Vagina (tissue), 2 donors: Measurements from ENCODE around the gene ITGBL1. TPM values are rescaled to one million over a fixed set of nuclear protein-coding genes. Genes with fewer than 3 reads are reported as not detected.

ENCODE experiments used
- DNase-seq, 2 donors: peaks; one replicate each; pipeline ENCODE4 v3.0.0-alpha.2; 2017; ENCODE audit errors: extremely low spot score in 2 of 2
- H3K27ac ChIP-seq: fragments of 200-600 bp; sonication (generic); one replicate; pipeline ENCODE4 v1.5.1; 2019
- H3K27me3 ChIP-seq: fragments of 200-600 bp; sonication (generic); one replicate; pipeline ENCODE4 v1.5.1; 2019
- H3K36me3 ChIP-seq, 2 donors: fragments of 200-600 bp; sonication (generic); one replicate each; pipeline ENCODE4 v1.5.1; 2017 to 2019
- H3K4me1 ChIP-seq: fragments of 200-600 bp; sonication (generic); one replicate; pipeline ENCODE4 v1.5.1; 2019
- H3K4me3 ChIP-seq, 2 donors: fragments of 200-600 bp; sonication (generic); 1 replicate in 1 of 2; 2 replicates in 1 of 2; pipeline ENCODE4 v1.5.1; 2016 to 2019
- H3K9me3 ChIP-seq: fragments of 200-600 bp; sonication (generic); one replicate; pipeline ENCODE4 v1.5.1; 2019
- CTCF ChIP-seq, 3 experiments: fragments of 450-650 bp in 2 of 3; fragments of 200-600 bp in 1 of 3; sonication (generic) in 1 of 3; IDR thresholded peaks; one replicate each; pipeline ENCODE4 v1.5.1; 2017 to 2019; ENCODE audit warnings: antibody characterized with exemption in 3 of 3, mild to moderate bottlenecking in 2 of 3, moderate library complexity in 2 of 3
- POLR2A ChIP-seq, 2 donors: fragments of 450-650 bp; IDR thresholded peaks; one replicate each; pipeline ENCODE4 v1.6.1; 2017; ENCODE audit warnings: antibody characterized with exemption in 2 of 2, mild to moderate bottlenecking in 2 of 2, moderate library complexity in 2 of 2
- POLR2AphosphoS5 ChIP-seq, 2 donors: sonication (generic); formaldehyde crosslinking; IDR thresholded peaks; one replicate each; pipeline ENCODE4 v1.9.0; 2017; ENCODE audit warnings: antibody characterized with exemption in 2 of 2, mild to moderate bottlenecking in 2 of 2, low read depth in 1 of 2; ENCODE audit not compliant: insufficient read depth in 1 of 2
- intact Hi-C: fragments of 100-400 bp; cut with DNase I; formaldehyde crosslinking; loops from one replicate; pipeline ENCODE4 v1.15.1; 2023
- total RNA-seq: library from RNA; depleted of rRNA; stranded (reverse); fragments of >200 nt; gene quantifications from one replicate; pipeline ENCODE4 v1.2.3, GENCODE V29; 2016

The ITGBL1 gene
- total RNA-seq, 1 donor from 2014 or later: 6.4 TPM

- Histone ChIP-seq H3K27me3 (no peaks in the 10 kb centered on the region), H3K4me1 (no peaks in the 10 kb centered on the region), H3K4me3 (no peak overlapping the region), H3K36me3 (no peaks in the 10 kb centered on the region), H3K9me3 (no peaks in the 10 kb centered on the region), H3K27ac (no peak overlapping the region)
- no peak for TF ChIP-seq POLR2A (IDR thresholded peaks at IDR 0.05)
- no peak for TF ChIP-seq POLR2AphosphoS5 (IDR thresholded peaks at IDR 0.05; ENCODE audit: insufficient read depth in 1 of 2, low read depth in 1 of 2)
- no peak for TF ChIP-seq CTCF (IDR thresholded peaks at IDR 0.05)
- intact Hi-C loops: no loop called here
- no peak for DNase-seq
These were observed 238.9 kb downstream of the ITGBL1 start for GRCh38 chr13:101691341-101691860.

GRCh38 chr13:101695870-101696516 lies 243.5 kb downstream of the ITGBL1 start:
- intact Hi-C loops: no loop called here
- Histone ChIP-seq H3K27me3 (no peaks in the 10 kb centered on the region), H3K36me3 (no peaks in the 10 kb centered on the region), H3K27ac (no peak overlapping the region), H3K4me3 (no peak overlapping the region), H3K4me1 (no peaks in the 10 kb centered on the region), H3K9me3 (no peaks in the 10 kb centered on the region)
- no peak for TF ChIP-seq POLR2A (IDR thresholded peaks at IDR 0.05)
- no peak for TF ChIP-seq POLR2AphosphoS5 (IDR thresholded peaks at IDR 0.05; ENCODE audit: insufficient read depth in 1 of 2, low read depth in 1 of 2)
- TF ChIP-seq CTCF (IDR thresholded peaks at IDR 0.05): no peak
- no peak for DNase-seq

GRCh38 chr13:101697745-101698144 lies 245.3 kb downstream of the ITGBL1 start:
- Histone ChIP-seq H3K4me3 (no peak overlapping the region), H3K27me3 (no peaks in the 10 kb centered on the region), H3K27ac (no peak overlapping the region), H3K9me3 (no peaks in the 10 kb centered on the region), H3K36me3 (no peaks in the 10 kb centered on the region), H3K4me1 (no peaks in the 10 kb centered on the region)
- DNase-seq: no peak
- intact Hi-C loops: no loop called here
- no peak for TF ChIP-seq POLR2A (IDR thresholded peaks at IDR 0.05)
- TF ChIP-seq POLR2AphosphoS5 (IDR thresholded peaks at IDR 0.05; ENCODE audit: insufficient read depth in 1 of 2, low read depth in 1 of 2): no peak
- TF ChIP-seq CTCF (IDR thresholded peaks at IDR 0.05): no peak

GRCh38 chr13:101698400-101698799 lies 245.9 kb downstream of the ITGBL1 start:
- no peaks in the 10 kb centered on the region for H3K4me1 ChIP-seq
- DNase-seq: no peak
- no peaks in the 10 kb centered on the region for H3K9me3 ChIP-seq
- H3K27ac ChIP-seq: no peak overlapping the region
- H3K4me3 ChIP-seq: no peak overlapping the region
- intact Hi-C loops: no loop called here
- TF ChIP-seq POLR2AphosphoS5 (IDR thresholded peaks at IDR 0.05; ENCODE audit: insufficient read depth in 1 of 2, low read depth in 1 of 2) (no peak), CTCF (IDR thresholded peaks at IDR 0.05) (no peak), POLR2A (IDR thresholded peaks at IDR 0.05) (no peak)
- no peaks in the 10 kb centered on the region for H3K27me3 ChIP-seq
- no peaks in the 10 kb centered on the region for H3K36me3 ChIP-seq

- intact Hi-C loops: no loop called here
- no peaks in the 10 kb centered on the region for H3K27me3 ChIP-seq
- TF ChIP-seq POLR2A (IDR thresholded peaks at IDR 0.05) (no peak), CTCF (IDR thresholded peaks at IDR 0.05) (no peak), POLR2AphosphoS5 (IDR thresholded peaks at IDR 0.05; ENCODE audit: insufficient read depth in 1 of 2, low read depth in 1 of 2) (no peak)
- H3K9me3 ChIP-seq: no peaks in the 10 kb centered on the region
- no peaks in the 10 kb centered on the region for H3K4me1 ChIP-seq
- no peak for DNase-seq
- no peak overlapping the region for H3K27ac ChIP-seq
- no peaks in the 10 kb centered on the region for H3K36me3 ChIP-seq
- H3K4me3 ChIP-seq: no peak overlapping the region
These were observed 248.1 kb downstream of the ITGBL1 start for GRCh38 chr13:101700598-101700997.
